ENCODE results near the gene SELE.

GRCh38 chr1:169683661-169684060 lies 50.2 kb downstream of the SELE start:
- TF ChIP-seq CTCF (conservative IDR thresholded peaks at IDR 0.05 in 1 of 2, IDR thresholded peaks at IDR 0.05 in 1 of 2; ENCODE audit: extremely low read depth in 1 of 2, insufficient read depth in 1 of 2, low read depth in 1 of 2, low read length in 2 of 2) = no peak
- no peak for TF ChIP-seq EZH2 (IDR thresholded peaks at IDR 0.05; ENCODE audit: borderline replicate concordance, low read length)
